ENCODE results near the gene FOXP4. TPM values are rescaled to one million over a fixed set of nuclear protein-coding genes. Genes with fewer than 3 reads are reported as not detected.
A peak's percentile ranks its signal among the peaks of the same experiment; 100 is the strongest.

FOXP4 gene
- total and polyA plus RNA-seq, 2 of the 13 experiments (the other 11 are each of a cell fraction or from before 2014, with no cell fraction given), result 11.0 to 12.4 TPM

- 0 out of 2 replicates have a peak, but pooled peaks have one; percentile 47 for TF ChIP-seq PAF1 (CRISPR knock-in tag; IDR thresholded peaks at IDR 0.05)
- no peak for TF ChIP-seq ZFAT (CRISPR knock-in tag; conservative IDR thresholded peaks at IDR 0.05)
- peak; percentile 15 for TF ChIP-seq AGO2 (optimal IDR thresholded peaks at IDR 0.05; ENCODE audit: low read depth, low read length)
- no peak for TF ChIP-seq SIN3A (IDR thresholded peaks at IDR 0.05; ENCODE audit: borderline replicate concordance, low read depth, low read length)
- TF ChIP-seq ZNF891 (CRISPR knock-in tag; IDR thresholded peaks at IDR 0.05), result peak; percentile 42; the same call in 1 of the 2 replicates
- no peak for TF ChIP-seq CCAR2 (optimal IDR thresholded peaks at IDR 0.05; ENCODE audit: low read depth, low read length)
- TF ChIP-seq TARDBP (CRISPR knock-in tag; IDR thresholded peaks at IDR 0.05), result no peak
- 0 out of 2 replicates have a peak, but pooled peaks have one; percentile 38 for TF ChIP-seq POLR2AphosphoS2 (IDR thresholded peaks at IDR 0.05; ENCODE audit: low read depth, low read length)
- no peak for TF ChIP-seq ZBTB33 (CRISPR knock-in tag; IDR thresholded peaks at IDR 0.05)
- no peak for TF ChIP-seq JUNB (CRISPR knock-in tag; IDR thresholded peaks at IDR 0.05; ENCODE audit: borderline replicate concordance)
- no peak for TF ChIP-seq NFIB (CRISPR knock-in tag; IDR thresholded peaks at IDR 0.05; ENCODE audit: borderline replicate concordance)
- TF ChIP-seq ELK4 (CRISPR knock-in tag; IDR thresholded peaks at IDR 0.05; ENCODE audit: borderline replicate concordance), result no peak
- no peak for TF ChIP-seq ZC3H13 (CRISPR knock-in tag; IDR thresholded peaks at IDR 0.05)
- peak; percentile 18; the same call in 1 of the 2 replicates for TF ChIP-seq ZNF768 (CRISPR knock-in tag; IDR thresholded peaks at IDR 0.05)
- no peak for TF ChIP-seq ZNF225 (CRISPR knock-in tag; IDR thresholded peaks at IDR 0.05)
- TF ChIP-seq PTBP1 (IDR thresholded peaks at IDR 0.05; ENCODE audit: low read depth, low read length, poor library complexity, severe bottlenecking), result no peak
- TF ChIP-seq KDM2A (CRISPR knock-in tag; IDR thresholded peaks at IDR 0.05; ENCODE audit: borderline replicate concordance, low read depth), result 0 out of 2 replicates have a peak, but pooled peaks have one; percentile 19
- no peak for TF ChIP-seq ZNF124 (CRISPR knock-in tag; IDR thresholded peaks at IDR 0.05)
- no peak for TF ChIP-seq TOPORS (CRISPR knock-in tag; IDR thresholded peaks at IDR 0.05)
- TF ChIP-seq HNRNPH1 (optimal IDR thresholded peaks at IDR 0.05; ENCODE audit: low read depth, low read length), result no peak
- no peak for TF ChIP-seq HDAC2 (CRISPR knock-in tag; IDR thresholded peaks at IDR 0.05)
- TF ChIP-seq SNAPC4 (CRISPR knock-in tag; IDR thresholded peaks at IDR 0.05), result no peak
These were observed 5.0 kb downstream of the FOXP4 start (continued) for GRCh38 chr6:41551086-41551700.

Measured in HepG2 (cell line).